ENCODE data around the gene NDUFAF7.

DNA sequence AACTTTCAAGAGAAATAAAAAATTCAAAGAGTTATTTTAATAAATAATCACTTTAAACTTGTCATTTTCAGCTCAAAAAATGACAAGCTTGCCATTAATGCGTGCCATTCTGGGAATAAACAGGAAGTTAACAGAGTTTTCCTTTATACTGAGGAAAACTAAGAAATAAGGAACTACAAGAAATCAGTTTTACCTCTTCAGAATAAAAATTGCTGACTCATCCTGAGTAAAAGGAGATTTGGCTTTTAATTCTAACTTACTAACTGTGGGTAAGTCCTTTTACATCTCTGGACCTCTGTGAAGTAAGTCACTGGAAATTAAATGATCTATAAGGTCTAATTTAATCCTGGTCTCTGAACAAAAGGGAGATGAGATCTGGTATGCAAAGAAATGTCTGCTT, 16.2 kb upstream of the NDUFAF7 start:
- TF ChIP-seq, protein P1, sequence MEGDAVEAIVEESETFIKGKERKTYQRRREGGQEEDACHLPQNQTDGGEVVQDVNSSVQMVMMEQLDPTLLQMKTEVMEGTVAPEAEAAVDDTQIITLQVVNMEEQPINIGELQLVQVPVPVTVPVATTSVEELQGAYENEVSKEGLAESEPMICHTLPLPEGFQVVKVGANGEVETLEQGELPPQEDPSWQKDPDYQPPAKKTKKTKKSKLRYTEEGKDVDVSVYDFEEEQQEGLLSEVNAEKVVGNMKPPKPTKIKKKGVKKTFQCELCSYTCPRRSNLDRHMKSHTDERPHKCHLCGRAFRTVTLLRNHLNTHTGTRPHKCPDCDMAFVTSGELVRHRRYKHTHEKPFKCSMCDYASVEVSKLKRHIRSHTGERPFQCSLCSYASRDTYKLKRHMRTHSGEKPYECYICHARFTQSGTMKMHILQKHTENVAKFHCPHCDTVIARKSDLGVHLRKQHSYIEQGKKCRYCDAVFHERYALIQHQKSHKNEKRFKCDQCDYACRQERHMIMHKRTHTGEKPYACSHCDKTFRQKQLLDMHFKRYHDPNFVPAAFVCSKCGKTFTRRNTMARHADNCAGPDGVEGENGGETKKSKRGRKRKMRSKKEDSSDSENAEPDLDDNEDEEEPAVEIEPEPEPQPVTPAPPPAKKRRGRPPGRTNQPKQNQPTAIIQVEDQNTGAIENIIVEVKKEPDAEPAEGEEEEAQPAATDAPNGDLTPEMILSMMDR (IDR thresholded peaks at IDR 0.05 in 4 of 5, conservative IDR thresholded peaks at IDR 0.05 in 1 of 5), result no peak
- TF ChIP-seq POLR2A (IDR thresholded peaks at IDR 0.05), result no peak

Data from gastrocnemius medialis (tissue), 4 donors.